Ecto neural progenitor cell (in vitro differentiated cells): ENCODE data around the gene VWA5B1.

Source experiments
- DNase-seq: peaks from one replicate; pipeline ENCODE4 v3.0.0-alpha.2; 2018; ENCODE audit warnings: low spot score

Gene VWA5B1

DNA sequence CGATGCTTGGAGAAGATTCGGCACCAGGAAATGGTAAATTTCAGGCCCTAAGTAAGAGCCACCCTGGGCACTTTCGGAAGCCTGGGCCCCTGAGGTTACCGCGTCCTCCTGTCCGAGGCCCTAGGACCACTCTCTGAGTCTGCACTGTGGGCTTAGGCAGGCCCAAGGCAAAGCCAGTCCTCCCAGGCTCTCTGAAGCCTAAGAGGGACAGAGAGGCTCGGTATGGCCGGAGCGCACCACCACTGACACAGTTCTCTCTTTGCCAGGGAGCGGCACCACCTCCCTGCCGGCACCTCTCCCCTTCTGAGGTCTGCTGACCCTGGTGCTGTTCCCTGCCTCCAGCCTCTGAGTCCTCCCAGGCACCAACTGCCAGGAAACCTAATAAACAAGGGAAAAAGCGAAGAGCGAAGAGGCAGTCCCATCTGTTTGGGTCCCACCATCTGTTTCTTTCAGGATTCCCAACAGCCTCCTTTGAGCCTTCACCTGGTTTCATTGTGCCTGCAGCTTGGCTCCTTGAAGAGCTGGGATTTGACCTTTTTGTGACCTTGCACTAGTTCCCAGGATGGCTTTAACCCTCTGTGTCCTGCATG lies 57.7 kb downstream of the VWA5B1 start:
- no peak for DNase-seq

DNA sequence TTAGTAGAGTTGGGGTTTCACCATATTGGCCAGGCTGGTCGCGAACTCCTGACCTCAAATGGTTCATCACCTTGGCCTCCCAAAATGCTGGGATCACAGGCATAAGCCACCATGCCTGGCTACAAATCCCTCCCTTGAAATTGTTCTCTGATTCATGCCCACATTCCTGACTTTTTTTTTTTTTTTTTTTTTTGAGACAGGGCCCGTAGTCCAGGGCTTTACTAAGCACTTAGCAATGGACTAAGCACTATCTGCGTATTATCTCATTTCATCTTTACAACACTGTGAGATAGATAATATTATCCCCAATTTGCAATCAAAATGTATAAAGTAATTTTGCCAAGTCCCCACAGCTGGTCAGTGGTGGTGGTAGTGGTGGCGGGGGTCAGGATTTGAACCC lies 58.9 kb downstream of the VWA5B1 start:
- DNase-seq, result no peak

DNA sequence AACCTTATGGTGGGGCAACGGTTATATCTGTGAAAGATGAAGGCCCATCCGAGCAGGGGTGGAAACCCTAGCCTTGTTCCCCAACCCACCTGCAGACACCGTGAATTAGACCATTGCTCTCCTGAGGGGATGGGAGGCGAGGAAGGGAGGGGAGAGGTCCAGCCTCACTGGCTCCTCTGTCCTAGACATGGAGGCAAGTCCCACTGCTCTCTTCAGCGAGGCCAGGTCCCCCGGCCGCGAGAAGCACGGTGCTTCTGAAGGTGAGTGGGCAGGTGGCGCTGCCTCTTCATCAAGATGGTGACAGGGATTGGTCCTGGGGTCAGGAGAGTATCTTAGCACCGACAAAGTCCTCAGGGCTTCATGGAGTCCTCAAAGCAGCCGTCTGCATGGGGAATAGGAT lies 59.3 kb downstream of the VWA5B1 start:
- DNase-seq, result no peak

DNA sequence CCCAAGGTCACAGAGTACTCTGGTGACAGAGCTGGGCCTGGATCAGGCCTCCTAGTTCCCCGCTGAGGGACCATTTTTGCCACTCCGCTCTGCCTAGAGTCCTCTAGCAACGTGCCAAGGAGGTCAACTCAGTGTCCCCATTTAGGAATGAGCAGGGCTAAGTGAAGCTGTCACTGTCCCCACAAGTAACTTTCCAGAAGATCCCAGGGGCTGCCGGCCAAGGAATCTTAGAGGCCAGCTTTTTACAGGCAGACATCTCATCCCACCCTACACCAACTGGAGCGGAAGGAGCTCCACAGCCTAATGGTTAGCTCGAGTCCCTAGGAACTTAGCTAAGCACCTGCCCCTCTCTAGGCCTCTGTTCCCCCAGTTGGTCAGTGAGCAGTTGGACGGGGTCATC lies 59.7 kb downstream of the VWA5B1 start:
- DNase-seq, result no peak

DNA sequence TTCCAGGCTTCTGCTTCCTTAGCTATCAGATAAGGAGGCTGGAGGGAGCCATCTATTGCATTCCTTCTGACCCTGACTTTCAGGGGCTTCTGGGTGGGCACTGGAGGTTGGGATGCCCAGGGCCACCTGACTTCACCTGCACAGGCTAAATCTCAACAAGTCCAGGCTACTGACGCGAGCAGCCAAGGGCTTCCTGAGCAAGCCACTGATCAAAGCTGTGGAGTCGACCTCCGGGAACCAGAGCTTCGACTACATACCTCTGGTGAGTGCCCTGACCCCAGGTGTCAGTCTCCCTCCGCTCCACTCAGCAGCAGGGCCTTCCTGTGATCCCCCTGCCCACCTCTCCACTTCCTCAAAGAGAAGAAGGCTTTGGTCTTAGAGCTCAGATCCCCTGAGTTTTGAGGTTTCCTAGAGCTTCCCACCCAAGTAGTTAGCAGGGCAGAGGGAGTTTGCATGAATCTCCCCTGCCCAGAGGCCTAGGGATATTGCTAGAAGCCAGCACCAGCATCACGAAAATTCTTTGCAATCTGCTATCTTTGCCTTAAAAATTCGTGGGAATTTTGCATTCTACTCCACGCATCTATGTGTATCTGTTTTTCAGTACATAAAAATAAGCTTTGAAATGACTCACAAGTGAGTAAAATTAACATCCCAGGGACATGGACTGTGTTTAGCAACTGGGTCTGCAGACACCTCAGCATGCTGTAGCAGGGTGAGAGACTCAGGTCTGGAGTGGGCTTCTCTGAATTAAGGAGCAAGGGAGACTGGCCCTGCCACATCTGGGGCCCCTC lies 61.4 kb downstream of the VWA5B1 start:
- DNase-seq, result no peak

DNA sequence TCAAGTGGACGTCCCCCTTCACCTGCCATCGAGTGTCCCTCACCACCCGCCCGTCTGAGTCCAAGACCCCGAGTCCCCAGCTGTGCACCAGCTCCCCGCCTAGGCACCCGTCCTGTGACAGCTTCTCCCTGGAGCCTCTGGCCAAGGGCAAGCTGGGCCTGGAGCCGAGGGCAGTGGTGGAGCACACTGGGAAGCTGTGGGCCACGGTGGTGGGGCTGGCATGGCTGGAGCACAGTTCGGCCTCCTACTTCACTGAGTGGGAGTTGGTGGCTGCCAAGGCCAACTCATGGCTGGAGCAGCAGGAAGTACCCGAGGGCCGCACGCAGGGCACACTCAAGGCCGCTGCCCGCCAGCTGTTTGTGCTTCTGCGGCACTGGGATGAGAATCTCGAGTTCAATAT lies 63.2 kb downstream of the VWA5B1 start:
- no peak for DNase-seq

DNA sequence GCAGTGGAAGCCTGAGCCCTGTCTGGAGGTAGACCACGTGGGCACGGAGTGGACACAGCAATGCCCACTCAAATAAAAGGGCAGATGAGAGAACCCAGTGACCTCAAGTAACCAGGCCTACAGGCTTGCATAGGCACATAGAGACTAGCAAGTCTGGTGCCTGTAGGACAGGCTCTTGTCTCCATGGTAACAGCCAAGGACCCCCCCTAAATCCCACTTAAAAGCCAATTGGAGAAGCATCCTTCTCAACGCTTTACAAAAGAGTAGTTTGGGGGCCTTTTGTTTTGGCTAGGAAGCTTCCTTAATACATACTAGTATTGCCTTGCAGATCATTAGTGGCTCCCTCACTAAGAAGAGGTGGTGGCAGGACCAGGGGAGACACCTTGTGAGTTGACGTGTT lies 63.9 kb downstream of the VWA5B1 start:
- DNase-seq, result no peak

DNA sequence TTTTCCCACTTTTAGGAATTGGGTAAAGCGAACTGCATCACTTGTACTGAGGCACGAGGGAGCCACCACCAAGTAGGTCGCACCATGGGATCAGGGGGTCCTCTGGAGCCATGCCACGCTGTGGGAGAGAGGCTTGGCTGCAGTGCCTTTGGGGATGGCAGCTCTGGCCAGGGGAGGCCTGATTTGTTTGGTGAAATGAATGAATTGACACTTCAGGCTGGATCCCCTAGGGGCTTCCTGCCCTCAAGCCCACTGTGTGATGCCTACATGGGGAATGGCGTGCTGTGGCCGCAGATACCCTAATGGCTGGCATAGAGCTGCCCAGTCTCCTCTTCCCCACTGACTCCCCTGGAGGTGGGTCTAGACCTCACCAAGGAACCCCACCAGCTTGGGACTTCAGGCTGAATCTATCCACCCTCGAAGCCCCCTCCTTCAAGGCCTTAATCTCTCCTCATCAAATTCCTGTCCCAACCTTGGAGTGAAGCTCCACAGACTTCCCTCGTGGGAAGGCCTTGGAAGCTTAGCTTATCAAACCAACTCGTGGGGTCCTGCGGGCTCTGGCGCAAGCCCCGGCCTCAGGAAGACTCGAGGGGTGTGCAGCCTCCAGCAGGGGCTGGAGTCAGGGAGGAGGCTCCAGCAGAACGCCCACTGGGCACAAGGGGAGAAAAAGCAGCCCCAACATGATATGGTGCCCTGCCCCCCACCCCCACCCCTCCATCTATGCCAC lies 64.6 kb downstream of the VWA5B1 start:
- DNase-seq, result no peak

DNA sequence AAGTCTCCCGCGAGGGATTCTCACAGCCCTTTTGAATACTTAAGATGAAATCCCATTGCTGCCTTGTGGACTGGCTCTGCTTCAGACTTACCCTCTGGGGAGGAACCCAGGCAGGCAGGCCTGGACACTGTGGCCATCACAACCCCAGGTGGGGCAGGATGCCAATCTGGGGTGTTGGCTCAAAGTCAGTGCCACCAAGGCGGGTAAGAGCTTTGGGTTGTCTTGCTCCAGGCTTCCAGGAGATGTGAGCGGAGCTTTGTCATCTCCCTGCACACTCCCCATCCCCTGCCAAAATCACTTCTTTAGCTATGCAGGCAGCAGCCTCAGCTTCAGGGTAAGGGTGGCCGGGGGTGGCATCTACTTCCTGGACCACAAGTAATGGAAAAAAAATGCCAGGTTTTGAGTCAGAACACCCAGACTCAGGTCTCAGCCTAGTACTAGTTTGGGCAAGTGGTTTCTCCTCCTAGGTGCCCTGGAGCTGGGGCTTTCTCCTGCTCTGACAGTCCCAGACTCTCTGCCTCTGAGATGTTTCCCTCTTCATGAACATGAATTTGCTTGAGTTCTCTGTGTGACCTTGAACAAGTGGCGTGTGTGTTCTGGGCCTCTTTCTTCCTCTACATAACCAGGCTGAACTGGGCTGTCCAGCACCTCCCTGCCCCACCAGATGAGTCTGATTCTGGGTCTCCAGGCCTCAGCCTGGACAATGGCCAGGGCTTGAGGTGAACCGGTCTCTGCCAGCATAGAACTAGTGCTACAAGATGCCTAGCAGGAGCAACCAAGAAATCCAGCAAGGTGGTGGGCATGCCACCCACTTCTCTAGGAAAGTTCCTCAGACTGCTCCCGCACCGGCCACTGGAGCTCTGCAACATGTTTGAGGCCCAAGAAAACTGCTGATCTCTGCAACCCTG lies 65.4 kb downstream of the VWA5B1 start:
- DNase-seq, result no peak

DNA sequence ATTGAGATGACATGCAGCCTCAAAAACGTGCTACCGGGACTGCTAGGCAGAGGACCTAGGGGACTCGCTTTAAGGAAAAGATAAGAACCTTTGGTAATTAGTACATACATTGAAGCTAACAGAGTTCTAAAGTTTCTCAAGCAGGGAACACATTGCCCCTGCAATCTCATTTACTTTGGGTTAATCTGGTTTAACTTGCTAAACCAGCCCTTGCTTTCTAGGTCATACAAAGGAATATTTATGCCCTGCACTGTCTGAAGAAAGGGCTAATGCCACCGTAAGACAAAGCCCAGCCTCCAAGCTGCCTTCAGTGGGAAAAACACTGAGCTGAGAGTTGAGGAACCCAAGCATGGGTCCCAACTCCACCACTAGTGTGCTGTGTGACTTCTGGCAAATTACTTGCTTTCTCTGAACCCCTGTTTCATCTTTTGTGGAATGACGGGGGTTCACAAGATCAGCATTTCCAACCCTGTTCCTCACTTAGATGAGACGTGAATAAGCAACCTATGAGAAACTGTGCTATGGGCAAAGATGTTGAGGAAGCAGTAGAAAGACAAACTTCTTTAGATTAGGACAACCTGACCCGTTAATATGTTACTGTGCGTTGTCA lies 66.3 kb downstream of the VWA5B1 start:
- DNase-seq, result no peak

DNA sequence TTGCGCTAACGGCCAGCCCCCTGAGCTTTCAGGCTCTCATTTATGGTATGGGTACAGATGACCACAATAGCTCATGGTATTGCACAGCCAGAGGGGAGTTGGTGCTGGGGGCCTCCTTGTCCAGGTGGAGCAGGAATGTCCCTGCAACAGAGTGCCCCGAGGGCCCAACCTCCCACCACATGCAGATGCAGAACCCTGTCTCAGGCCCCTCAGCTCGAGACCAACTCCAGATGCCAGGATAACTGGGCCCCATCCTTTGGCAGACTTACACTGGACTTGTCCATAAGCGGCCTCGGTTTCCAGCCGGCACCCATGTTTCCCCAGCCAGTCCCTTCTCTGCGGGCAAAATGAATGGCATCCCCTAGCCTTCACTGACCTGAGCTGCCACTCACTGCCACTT lies 67.1 kb downstream of the VWA5B1 start:
- DNase-seq, result no peak

DNA sequence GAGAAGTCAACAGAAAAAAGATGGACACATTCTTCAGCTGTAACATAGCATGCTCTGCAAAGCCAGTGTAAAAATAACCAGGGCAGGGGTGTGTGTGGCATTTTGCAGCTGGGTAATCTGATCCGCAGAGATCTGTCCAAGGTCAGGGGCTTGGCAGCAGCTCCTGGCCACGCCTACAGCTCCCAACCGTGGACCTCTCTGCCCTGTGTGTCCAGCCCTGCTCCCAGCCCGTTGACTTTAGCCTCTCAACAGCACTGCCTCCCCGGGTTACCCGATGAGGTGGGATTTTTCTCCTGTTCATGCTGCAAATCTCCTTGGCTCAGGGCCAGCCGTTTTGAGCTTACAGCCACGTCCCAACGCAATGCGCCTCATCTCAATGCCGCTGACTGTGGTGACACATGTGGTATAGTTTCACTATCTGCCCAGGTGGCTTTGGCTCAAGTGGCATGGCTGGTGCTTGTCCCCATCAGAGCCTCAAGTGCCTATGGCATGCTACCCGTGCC lies 68.1 kb downstream of the VWA5B1 start:
- no peak for DNase-seq

DNA sequence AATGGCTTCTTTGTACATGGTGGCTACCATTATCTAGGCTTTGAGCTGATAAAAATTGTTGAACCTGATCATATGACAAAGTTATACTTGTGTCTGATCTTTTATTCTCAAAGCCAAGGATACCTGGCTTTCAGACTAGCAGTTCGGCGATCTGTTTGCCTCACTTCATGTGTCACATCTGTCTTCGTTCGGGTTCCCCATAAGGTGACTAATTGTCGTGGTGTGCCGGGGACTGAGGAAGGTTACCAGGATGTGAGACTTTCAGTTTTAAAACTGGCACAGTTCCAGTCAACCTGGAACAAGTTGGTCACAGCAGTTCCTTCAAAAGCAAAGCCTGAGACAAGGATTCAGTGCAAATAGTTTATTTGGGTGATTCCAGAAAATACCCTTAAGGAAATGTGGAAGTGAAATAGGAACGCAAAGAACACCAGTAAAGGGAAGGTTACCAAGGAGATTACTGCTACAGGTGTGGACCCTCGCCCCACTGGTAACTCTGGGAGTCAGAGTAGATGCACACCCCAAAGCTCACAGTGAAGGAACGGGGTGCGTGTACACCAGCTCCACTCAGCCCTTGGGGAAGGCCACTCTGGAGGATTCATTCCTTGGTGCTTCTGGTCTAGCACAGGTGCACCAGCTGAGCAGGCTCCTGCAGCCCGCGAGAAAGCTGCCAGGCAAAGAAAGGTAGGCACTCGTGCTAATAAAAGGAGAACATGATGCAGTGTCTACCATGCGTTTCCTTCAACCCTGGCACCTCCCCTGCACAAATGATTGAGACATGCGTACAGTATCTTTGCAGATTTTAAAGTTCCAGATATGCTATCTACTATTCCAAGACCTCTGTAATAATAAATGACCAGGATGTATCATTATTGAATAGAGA lies 69.0 kb downstream of the VWA5B1 start:
- no peak for DNase-seq

DNA sequence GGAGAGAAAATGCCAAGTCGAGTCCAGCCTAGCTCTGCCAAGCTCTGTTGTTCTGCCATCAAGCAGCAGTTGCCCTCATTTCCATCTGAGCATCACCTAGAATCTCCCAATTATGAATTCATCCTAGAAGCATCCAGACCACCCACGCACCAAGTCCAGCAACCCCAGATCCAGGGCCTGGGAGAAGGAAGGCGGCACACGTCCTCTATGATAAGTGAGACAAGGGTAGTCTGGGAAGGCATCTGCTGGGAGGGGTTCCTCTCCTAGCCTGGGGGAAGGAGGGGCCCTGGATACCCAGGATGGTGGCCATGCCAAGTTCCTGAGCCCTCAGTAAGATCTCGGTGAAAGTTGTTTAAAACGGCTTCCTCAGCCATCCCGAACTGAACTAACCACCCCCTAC lies 70.7 kb downstream of the VWA5B1 start:
- DNase-seq, result no peak

DNA sequence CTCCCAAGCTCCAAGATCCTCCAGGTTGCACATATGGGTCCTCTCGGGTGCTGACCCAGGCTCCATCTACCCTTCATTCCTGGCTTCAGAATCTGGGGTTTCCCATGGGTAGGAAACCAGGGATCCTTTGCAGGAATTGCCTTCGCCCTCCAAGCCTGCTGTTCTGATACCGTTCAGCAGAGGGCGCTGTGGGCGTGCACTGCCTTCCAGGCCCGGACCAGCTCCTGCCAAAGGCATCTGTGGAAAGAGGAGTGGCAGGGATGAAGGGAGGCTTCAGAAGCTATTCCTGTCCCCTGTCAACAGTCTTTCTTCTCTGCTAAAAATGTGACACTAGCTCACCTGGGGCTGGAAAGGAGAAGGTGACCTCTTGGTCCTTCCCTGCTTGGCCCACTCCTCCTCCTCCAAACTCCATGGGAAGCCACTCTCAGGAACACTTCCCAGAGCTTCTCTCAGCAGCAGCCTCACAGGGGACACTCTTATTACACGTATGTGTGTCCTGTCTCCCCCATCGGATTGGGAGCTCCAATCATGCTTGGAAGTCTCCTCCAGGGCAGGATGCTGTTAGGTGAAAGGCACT lies 71.2 kb downstream of the VWA5B1 start:
- peak; percentile 88 for DNase-seq

DNA sequence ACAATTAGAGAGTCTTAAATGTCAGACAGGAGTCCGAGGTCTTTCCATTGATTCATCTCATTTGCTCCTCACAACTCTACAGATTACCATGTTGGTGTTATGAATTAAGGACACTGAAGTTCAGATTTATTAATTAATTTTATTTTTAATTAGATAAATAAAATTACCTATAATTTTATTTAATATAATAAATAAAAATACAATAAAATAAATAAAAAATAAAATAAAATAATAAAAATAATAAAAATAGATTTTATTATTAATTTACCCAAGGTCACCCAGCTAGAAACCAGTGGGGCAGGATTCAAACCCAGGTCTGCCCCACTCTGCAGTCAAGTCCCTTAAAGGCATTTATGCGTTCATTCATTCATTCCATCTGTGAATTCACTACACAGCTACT lies 72.2 kb downstream of the VWA5B1 start:
- DNase-seq, result no peak

DNA sequence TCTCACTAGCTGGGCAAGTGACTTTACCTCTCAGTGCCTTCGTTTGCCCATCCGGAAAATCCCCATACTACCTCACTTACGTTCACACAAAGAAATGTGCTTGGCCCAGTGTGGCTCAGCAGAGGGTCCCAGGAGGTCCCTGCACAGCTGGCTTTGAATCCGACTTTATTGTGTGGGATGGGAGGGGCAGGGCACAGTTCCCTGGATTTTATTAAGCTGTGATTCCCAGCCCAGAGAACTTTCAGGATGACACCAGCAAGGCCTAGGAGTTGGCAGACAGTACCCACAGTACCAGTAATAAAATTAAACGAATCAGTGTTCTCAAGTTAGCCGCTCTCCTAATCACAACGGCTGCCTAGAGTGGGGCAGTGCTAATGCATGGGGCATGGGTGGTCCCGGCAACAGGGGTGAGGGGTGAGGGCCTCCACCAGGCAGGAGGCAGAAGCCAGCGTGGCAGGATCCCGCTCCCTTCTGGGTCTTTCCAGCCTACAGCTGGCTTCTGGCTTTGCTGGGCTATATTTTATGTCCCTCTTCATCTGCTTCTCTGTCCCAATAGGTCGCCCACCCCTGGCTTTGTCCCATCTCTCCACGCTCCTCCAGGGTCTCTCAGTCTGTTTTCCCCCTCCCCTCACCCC lies 74.9 kb downstream of the VWA5B1 start:
- DNase-seq, result no peak

DNA sequence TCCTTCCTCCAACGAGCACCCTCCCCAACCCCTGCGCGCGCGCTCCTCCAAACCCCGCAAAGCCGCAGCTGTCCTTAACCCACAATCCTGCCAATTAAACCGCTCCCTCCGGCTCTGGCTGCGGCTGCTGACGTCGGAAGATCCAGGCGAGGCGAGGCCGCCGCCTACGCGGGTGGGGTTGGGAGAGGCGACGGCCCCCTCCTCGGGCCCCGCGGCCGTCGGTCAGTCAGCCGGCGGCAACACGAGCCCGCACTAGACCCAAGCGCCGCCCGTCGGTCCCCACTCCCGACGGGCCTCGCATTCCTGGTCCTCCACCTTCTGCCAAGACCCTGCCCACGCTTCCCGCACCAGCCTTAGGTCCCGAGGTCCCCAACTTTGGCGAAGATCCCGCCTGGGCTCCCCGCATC lies 75.4 kb downstream of the VWA5B1 start:
- DNase-seq, result no peak

DNA sequence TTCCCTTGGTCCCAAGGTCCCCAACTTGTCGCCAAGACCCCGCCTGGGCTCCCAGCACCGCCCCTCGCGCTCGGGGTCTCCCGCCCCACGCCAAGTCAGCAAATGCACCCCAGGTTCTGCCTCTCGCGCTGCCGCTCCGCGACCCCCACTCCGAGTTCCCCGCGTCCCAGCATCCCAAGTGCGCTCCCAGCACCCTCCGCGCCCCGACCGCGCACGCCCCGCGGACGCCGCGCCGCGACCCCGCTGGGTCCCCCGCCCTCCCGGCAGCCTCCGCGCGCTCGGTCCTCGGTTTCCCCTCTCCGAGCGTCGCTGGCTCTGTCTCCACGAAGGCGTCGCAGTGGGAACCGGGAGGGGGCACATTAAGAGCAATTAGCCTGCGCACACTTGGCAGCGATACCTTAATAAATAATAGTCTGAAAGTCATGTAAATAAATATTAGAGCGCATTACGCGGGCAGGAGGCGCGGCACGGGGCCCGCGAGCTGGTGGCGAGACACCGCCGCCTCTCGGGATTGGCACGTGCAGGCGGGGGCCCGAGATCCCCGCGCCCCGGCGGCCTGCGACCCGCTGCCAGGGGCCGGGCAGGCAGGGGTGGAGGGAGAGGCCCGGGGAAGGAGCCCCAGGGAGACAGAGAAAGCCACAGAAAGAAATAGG lies 75.9 kb downstream of the VWA5B1 start:
- DNase-seq, result no peak
